ENCODE data around the gene RPS14. TPM values are rescaled to one million over a fixed set of nuclear protein-coding genes. Genes with fewer than 3 reads are reported as not detected.

RPS14 gene
- total RNA-seq, 1 donor from 2014 or later, result 1,931 TPM

- intact Hi-C loops (cut with micrococcal nuclease), result loop anchor here (10.0 kb wide), 1 partner anchor 765 kb away; no protein-coding TSS in a partner anchor
Observed at GRCh38 chr5:150419630-150420270, 29.8 kb downstream of the RPS14 start.

- intact Hi-C loops (cut with micrococcal nuclease), result loop anchor here (2.0 to 10.0 kb wide), 10 partner anchors 369 to 1605 kb away; partner anchors contain the start of genes ATOX1, GM2A, GRPEL2 and HMGXB3
Observed at GRCh38 chr5:150413902-150414790, 35.4 kb downstream of the RPS14 start.

- intact Hi-C loops (cut with micrococcal nuclease), result loop anchor here (2.0 to 10.0 kb wide), 10 partner anchors 369 to 1605 kb away; partner anchors contain the start of genes ATOX1, GM2A, GRPEL2 and HMGXB3
Observed at GRCh38 chr5:150413176-150413901, 36.2 kb downstream of the RPS14 start.

GRCh38 chr5:150412319-150413175 is 37.0 kb downstream of the RPS14 start, which contains the start of gene CD74:
CD74 (minus strand) TSS chr5:150412910; CDS start chr5:150412749, 161 bp downstream.
- intact Hi-C loops (cut with micrococcal nuclease), result loop anchor here (1.0 to 10.0 kb wide), 20 partner anchors 24 to 1604 kb away; partner anchors contain the start of genes ATOX1, G3BP1, GM2A and GRPEL2

- intact Hi-C loops (cut with micrococcal nuclease), result loop anchor here (2.0 to 10.0 kb wide), 5 partner anchors 17 to 1346 kb away; partner anchors contain the start of genes ATOX1, GRPEL2 and SLC36A1
Observed at GRCh38 chr5:150411245-150411979, 38.1 kb downstream of the RPS14 start.

- intact Hi-C loops (cut with micrococcal nuclease), result loop anchor here (1.0 to 10.0 kb wide), 6 partner anchors 16 to 1347 kb away; partner anchors contain the start of genes ATOX1, CSNK1A1, GRPEL2 and SLC36A1
Observed at GRCh38 chr5:150410524-150411244, 38.9 kb downstream of the RPS14 start.

- intact Hi-C loops (cut with micrococcal nuclease), result loop anchor here (1.0 to 10.0 kb wide), 6 partner anchors 15 to 1347 kb away; partner anchors contain the start of genes ATOX1, CSNK1A1, GRPEL2 and SLC36A1
Observed at GRCh38 chr5:150409638-150410523, 39.7 kb downstream of the RPS14 start.

- intact Hi-C loops (cut with micrococcal nuclease), result no loop called here
Observed at GRCh38 chr5:150408231-150408943, 41.2 kb downstream of the RPS14 start.

GRCh38 chr5:150407096-150407720 is 42.3 kb downstream of the RPS14 start:
- intact Hi-C loops (cut with micrococcal nuclease), result no loop called here

GRCh38 chr5:150406723-150407095 is 42.8 kb downstream of the RPS14 start:
- intact Hi-C loops (cut with micrococcal nuclease), result no loop called here

- intact Hi-C loops (cut with micrococcal nuclease), result no loop called here
Observed at GRCh38 chr5:150406103-150406722, 43.3 kb downstream of the RPS14 start.

GRCh38 chr5:150404941-150405816 is 44.4 kb downstream of the RPS14 start:
- intact Hi-C loops (cut with micrococcal nuclease), result no loop called here

GRCh38 chr5:150404535-150404934 is 45.0 kb downstream of the RPS14 start:
- intact Hi-C loops (cut with micrococcal nuclease), result no loop called here

- intact Hi-C loops (cut with micrococcal nuclease), result no loop called here
Observed at GRCh38 chr5:150404121-150404520, 45.4 kb downstream of the RPS14 start.

GRCh38 chr5:150402901-150403342 is 46.6 kb downstream of the RPS14 start:
- intact Hi-C loops (cut with micrococcal nuclease), result no loop called here
